Ascending aorta (tissue), 2 donors: ENCODE measurements around the gene EVA1A. TPM values are rescaled to one million over a fixed set of nuclear protein-coding genes. Genes with fewer than 3 reads are reported as not detected.

Experiments
- DNase-seq, 2 donors: peaks; one replicate each; pipeline ENCODE4 v3.0.0-alpha.2; 2019; ENCODE audit warnings: low spot score in 2 of 2
- H3K27ac ChIP-seq, 2 donors: fragments of 200-600 bp; sonication (generic); one replicate each; pipeline ENCODE4 v1.5.1; 2016 to 2017; ENCODE audit warnings: mild to moderate bottlenecking in 1 of 2
- H3K27me3 ChIP-seq: fragments of 200-600 bp; sonication (generic); one replicate; pipeline ENCODE4 v1.5.1; 2017
- H3K36me3 ChIP-seq, 2 donors: fragments of 200-600 bp; sonication (generic); one replicate each; pipeline ENCODE4 v1.5.1; 2016
- H3K4me1 ChIP-seq, 2 donors: fragments of 200-600 bp; sonication (generic); one replicate each; pipeline ENCODE4 v1.5.1; 2016 to 2017; ENCODE audit warnings: mild to moderate bottlenecking in 1 of 2
- H3K4me3 ChIP-seq, 2 donors: fragments of 200-600 bp; sonication (generic); one replicate each; pipeline ENCODE4 v1.5.1; 2016 to 2017; ENCODE audit warnings: mild to moderate bottlenecking in 1 of 2
- H3K9me3 ChIP-seq, 2 donors: fragments of 200-600 bp; sonication (generic); one replicate each; pipeline ENCODE4 v1.5.1; 2016
- intact Hi-C: fragments of 100-400 bp; cut with DNase I; formaldehyde crosslinking; loops from one replicate; pipeline ENCODE4 v1.15.1; 2023
- total RNA-seq: library from RNA; depleted of rRNA; stranded (reverse); fragments of >200 nt; gene quantifications from one replicate; pipeline ENCODE4 v1.1.0, GENCODE V29; 2016
- TF ChIP-seq, protein P1 (sequence below), 3 experiments: fragments of 200-600 bp in 2 of 3; fragments of 450-650 bp in 1 of 3; sonication (generic) in 2 of 3; IDR thresholded peaks; one replicate each; pipeline ENCODE4 v1.5.1; 2016 to 2019; ENCODE audit warnings: antibody characterized with exemption in 3 of 3, mild to moderate bottlenecking in 1 of 3, moderate library complexity in 1 of 3

The EVA1A gene
- total RNA-seq, 1 donor from 2014 or later = not detected

- no peaks in the 10 kb centered on the region for H3K36me3 ChIP-seq
- no peak overlapping the region for H3K4me3 ChIP-seq
- no peak for DNase-seq
- TF ChIP-seq, protein P1, sequence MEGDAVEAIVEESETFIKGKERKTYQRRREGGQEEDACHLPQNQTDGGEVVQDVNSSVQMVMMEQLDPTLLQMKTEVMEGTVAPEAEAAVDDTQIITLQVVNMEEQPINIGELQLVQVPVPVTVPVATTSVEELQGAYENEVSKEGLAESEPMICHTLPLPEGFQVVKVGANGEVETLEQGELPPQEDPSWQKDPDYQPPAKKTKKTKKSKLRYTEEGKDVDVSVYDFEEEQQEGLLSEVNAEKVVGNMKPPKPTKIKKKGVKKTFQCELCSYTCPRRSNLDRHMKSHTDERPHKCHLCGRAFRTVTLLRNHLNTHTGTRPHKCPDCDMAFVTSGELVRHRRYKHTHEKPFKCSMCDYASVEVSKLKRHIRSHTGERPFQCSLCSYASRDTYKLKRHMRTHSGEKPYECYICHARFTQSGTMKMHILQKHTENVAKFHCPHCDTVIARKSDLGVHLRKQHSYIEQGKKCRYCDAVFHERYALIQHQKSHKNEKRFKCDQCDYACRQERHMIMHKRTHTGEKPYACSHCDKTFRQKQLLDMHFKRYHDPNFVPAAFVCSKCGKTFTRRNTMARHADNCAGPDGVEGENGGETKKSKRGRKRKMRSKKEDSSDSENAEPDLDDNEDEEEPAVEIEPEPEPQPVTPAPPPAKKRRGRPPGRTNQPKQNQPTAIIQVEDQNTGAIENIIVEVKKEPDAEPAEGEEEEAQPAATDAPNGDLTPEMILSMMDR (IDR thresholded peaks at IDR 0.05) = no peak
- no peak overlapping the region for H3K27ac ChIP-seq
- intact Hi-C loops = no loop called here
- no peaks in the 10 kb centered on the region for H3K9me3 ChIP-seq
- no peaks in the 10 kb centered on the region for H3K27me3 ChIP-seq
- H3K4me1 ChIP-seq = no peaks in the 10 kb centered on the region
Measured at GRCh38 chr2:75587954-75588587, 27.3 kb upstream of the EVA1A start.

DNA sequence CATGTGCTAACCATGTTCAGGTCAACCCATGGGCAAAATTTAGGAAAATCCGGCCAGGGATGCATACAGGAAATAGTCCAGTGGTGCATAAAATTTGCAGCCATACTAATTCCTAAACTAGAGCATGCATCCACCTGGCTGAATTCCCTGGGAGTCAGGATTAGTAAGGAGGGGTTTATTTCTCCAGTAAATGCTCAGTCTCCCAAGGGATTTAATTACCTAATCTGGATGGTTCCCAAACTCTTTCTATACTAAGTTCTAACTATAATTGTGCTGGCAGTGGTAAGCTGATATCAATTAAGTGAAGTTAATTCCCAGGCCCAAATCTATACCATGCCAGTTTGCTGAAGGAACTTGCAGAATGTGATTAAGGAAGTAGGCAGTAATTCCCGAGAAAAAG is 26.2 kb upstream of the EVA1A start:
- Histone ChIP-seq H3K27ac (no peak overlapping the region), H3K36me3 (no peaks in the 10 kb centered on the region), H3K9me3 (no peaks in the 10 kb centered on the region), H3K4me1 (no peaks in the 10 kb centered on the region), H3K4me3 (no peak overlapping the region), H3K27me3 (no peaks in the 10 kb centered on the region)
- intact Hi-C loops = no loop called here
- DNase-seq = no peak
- TF ChIP-seq, protein P1 (IDR thresholded peaks at IDR 0.05) = no peak

- no peaks in the 10 kb centered on the region for H3K4me1 ChIP-seq
- intact Hi-C loops = no loop called here
Measured at GRCh38 chr2:75582840-75583239, 22.1 kb upstream of the EVA1A start.

GRCh38 chr2:75580606-75581005 is 19.9 kb upstream of the EVA1A start:
- DNase-seq = no peak
- H3K4me1 ChIP-seq = no peaks in the 10 kb centered on the region
- no peaks in the 10 kb centered on the region for H3K36me3 ChIP-seq
- H3K4me3 ChIP-seq = no peak overlapping the region
- H3K27ac ChIP-seq = no peak overlapping the region
- intact Hi-C loops = no loop called here
- H3K27me3 ChIP-seq = no peaks in the 10 kb centered on the region
- no peaks in the 10 kb centered on the region for H3K9me3 ChIP-seq
- TF ChIP-seq, protein P1 (IDR thresholded peaks at IDR 0.05) = no peak

More at GRCh38 chr2:75582840-75583239, 22.1 kb upstream of the EVA1A start:
- Histone ChIP-seq H3K27ac (no peak overlapping the region), H3K27me3 (no peaks in the 10 kb centered on the region), H3K36me3 (no peaks in the 10 kb centered on the region), H3K4me3 (no peak overlapping the region), H3K9me3 (no peaks in the 10 kb centered on the region)
- DNase-seq = no peak
- TF ChIP-seq, protein P1 (IDR thresholded peaks at IDR 0.05) = no peak

GRCh38 chr2:75580156-75580555 is 19.4 kb upstream of the EVA1A start:
- intact Hi-C loops = no loop called here
- H3K4me1 ChIP-seq = no peaks in the 10 kb centered on the region
- no peaks in the 10 kb centered on the region for H3K36me3 ChIP-seq
- TF ChIP-seq, protein P1 (IDR thresholded peaks at IDR 0.05) = no peak
- no peak overlapping the region for H3K27ac ChIP-seq
- no peak overlapping the region for H3K4me3 ChIP-seq
- H3K27me3 ChIP-seq = no peaks in the 10 kb centered on the region
- H3K9me3 ChIP-seq = no peaks in the 10 kb centered on the region
- no peak for DNase-seq

DNA sequence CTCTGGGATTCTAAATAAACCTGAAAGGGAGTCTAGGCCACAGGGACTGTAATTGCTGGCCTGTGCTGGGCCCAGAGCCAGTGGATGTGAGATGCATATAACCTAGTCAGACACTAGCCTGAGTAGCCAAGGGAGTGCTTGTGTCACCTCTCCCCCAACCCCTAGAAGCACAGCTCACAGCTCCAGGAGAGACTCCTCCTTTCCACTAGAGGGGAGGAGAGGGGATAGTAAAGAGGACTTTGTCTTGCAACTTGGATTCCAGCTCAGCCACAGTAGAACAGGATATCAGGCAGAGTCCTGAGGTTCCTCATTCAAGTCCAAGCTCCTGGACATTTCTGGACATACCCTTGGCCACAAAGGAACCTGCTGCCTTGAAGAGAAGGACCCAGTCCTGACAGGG is 18.4 kb upstream of the EVA1A start:
- Histone ChIP-seq H3K27ac (no peak overlapping the region), H3K36me3 (no peaks in the 10 kb centered on the region), H3K4me3 (no peak overlapping the region), H3K9me3 (no peaks in the 10 kb centered on the region), H3K4me1 (no peaks in the 10 kb centered on the region), H3K27me3 (no peaks in the 10 kb centered on the region)
- DNase-seq = no peak
- TF ChIP-seq, protein P1 (IDR thresholded peaks at IDR 0.05) = no peak
- intact Hi-C loops = no loop called here
